Stomach (tissue), 9 donors: ENCODE measurements around the gene KIAA1217. TPM values are rescaled to one million over a fixed set of nuclear protein-coding genes. Genes with fewer than 3 reads are reported as not detected.

Experiments used
- DNase-seq, 2 donors: peaks; one replicate each; pipeline versions ENCODE4 v3.0.0 to v3.0.0-alpha.2; 2013 to 2019
- H3K27ac ChIP-seq, 5 donors: fragments of 200-600 bp in 4 of 5; sonication (generic) in 4 of 5; one replicate each; pipeline ENCODE4 v1.5.1; 2013 to 2019; ENCODE audit warnings: mild to moderate bottlenecking in 1 of 5, moderate library complexity in 1 of 5
- H3K27me3 ChIP-seq, 3 donors: fragments of 200-600 bp; sonication (generic); one replicate each; pipeline ENCODE4 v1.5.1; 2017 to 2019; ENCODE audit warnings: mixed run types in 1 of 3
- H3K36me3 ChIP-seq, 4 donors: fragments of 200-600 bp; sonication (generic); 1 replicate in 3 of 4; 2 replicates in 1 of 4; pipeline ENCODE4 v1.5.1; 2016 to 2019
- H3K4me1 ChIP-seq, 4 donors: fragments of 200-600 bp; sonication (generic); one replicate each; pipeline ENCODE4 v1.5.1; 2016 to 2019
- H3K4me3 ChIP-seq, 4 donors: fragments of 200-600 bp; sonication (generic) in 3 of 4; one replicate each; pipeline ENCODE4 v1.5.1; 2016 to 2019; ENCODE audit warnings: mild to moderate bottlenecking in 1 of 4
- H3K9me3 ChIP-seq, 4 donors: fragments of 200-600 bp; sonication (generic); one replicate each; pipeline ENCODE4 v1.5.1; 2016 to 2019
- CTCF ChIP-seq, 7 experiments: fragments of 450-650 bp in 4 of 7; fragments of 200-600 bp in 3 of 7; sonication (generic) in 3 of 7; IDR thresholded peaks; one replicate each; pipeline ENCODE4 v1.5.1; 2016 to 2019; ENCODE audit warnings: antibody characterized with exemption in 7 of 7, control low read depth in 2 of 7, mild to moderate bottlenecking in 1 of 7
- EP300 ChIP-seq: sonication (generic); formaldehyde crosslinking; IDR thresholded peaks from one replicate; pipeline ENCODE4 v1.6.1; 2017; ENCODE audit warnings: antibody characterized with exemption
- POLR2A ChIP-seq, 4 donors: fragments of 450-650 bp; IDR thresholded peaks; one replicate each; pipeline ENCODE4 v1.6.1; 2016; ENCODE audit warnings: antibody characterized with exemption in 4 of 4, control low read depth in 2 of 4, mild to moderate bottlenecking in 1 of 4, moderate library complexity in 1 of 4
- POLR2AphosphoS5 ChIP-seq, 3 donors: sonication (generic); formaldehyde crosslinking; IDR thresholded peaks; one replicate each; pipeline ENCODE4 v1.6.1; 2016; ENCODE audit warnings: antibody characterized with exemption in 3 of 3
- WGBS, 5 donors: extraction: QIAGEN DNeasy Blood & Tissue Kit in 3 of 5; methylation state at CpG; one replicate each; pipeline versions ENCODE4 v1.1.5 to v1.1.7; 2013 to 2018; 5-methylcytosine and 5-hydroxymethylcytosine counted together
- intact Hi-C: fragments of 100-400 bp; cut with DNase I; formaldehyde crosslinking; loops from one replicate; pipeline ENCODE4 v1.15.1; 2023; ENCODE audit warnings: low total_unique reads
- polyA plus RNA-seq, 3 donors: library from polyadenylated mRNA; stranded (reverse); fragments of 200-250 nt; gene quantifications; one replicate each; pipeline ENCODE4 v1.2.3, GENCODE V29; 2013
- total RNA-seq, 5 donors: library from RNA; depleted of rRNA; stranded (reverse); fragments of >200 nt; gene quantifications; one replicate each; pipeline versions ENCODE4 v1.1.0 to v1.2.3, GENCODE V29; 2014 to 2016
- donor health status: healthy with polysubstance abuse.
- donor health status: Bipolar disorder and iron deficiency.
- donor health status: healthy.

Gene KIAA1217
- total and polyA plus RNA-seq, 8 donors = 6.2 to 112 (median 24.6) TPM

GRCh38 chr10:24536636-24537035 lies 327.7 kb downstream of the KIAA1217 start:
- Histone ChIP-seq H3K4me3 (no peak overlapping the region), H3K9me3 (no peaks in the 10 kb centered on the region), H3K27me3 (no peaks in the 10 kb centered on the region), H3K36me3 (peaks cover 31 to 88% (median 85%) of the 10 kb centered on the region in 4 donors), H3K27ac (peak overlapping the region in 1 of 5 donors; percentile 16), H3K4me1 (peaks cover 0 to 4% (median 2%) of the 10 kb centered on the region in 4 donors)
- DNase-seq = peak in 1 of 2 donors; percentile 19
- TF ChIP-seq CTCF (IDR thresholded peaks at IDR 0.05) = no peak
- no peak for TF ChIP-seq EP300
- no peak for TF ChIP-seq POLR2A (IDR thresholded peaks at IDR 0.05)
- intact Hi-C loops = no loop called here
- 48 to 69% (median 65%) methylated on average over 11 of the region's 11 CpGs for WGBS, 5 donors

- H3K36me3 ChIP-seq = peaks cover 21 to 80% (median 79%) of the 10 kb centered on the region in 4 donors
- peak overlapping the region; percentile 70 to 90 (median 75) for H3K27ac ChIP-seq
- DNase-seq = peak; percentile 77 to 91
- TF ChIP-seq EP300 (no peak), POLR2A (IDR thresholded peaks at IDR 0.05) (no peak), POLR2AphosphoS5 (IDR thresholded peaks at IDR 0.05) (peak in 1 of 3 donors; percentile 74), CTCF (IDR thresholded peaks at IDR 0.05) (no peak)
- no peaks in the 10 kb centered on the region for H3K9me3 ChIP-seq
- H3K27me3 ChIP-seq = no peaks in the 10 kb centered on the region
- H3K4me1 ChIP-seq = peaks cover 4 to 17% (median 9%) of the 10 kb centered on the region in 4 donors
- no peak overlapping the region for H3K4me3 ChIP-seq
- intact Hi-C loops = no loop called here
- 34 to 62% (median 46%) methylated on average over 9 of the region's 9 CpGs for WGBS, 5 donors
Observed at GRCh38 chr10:24541239-24541753, 332.4 kb downstream of the KIAA1217 start.

GRCh38 chr10:24542314-24543270 lies 333.7 kb downstream of the KIAA1217 start:
- H3K4me1 ChIP-seq = peaks cover 4 to 17% (median 9%) of the 10 kb centered on the region in 4 donors
- DNase-seq = no peak
- no peaks in the 10 kb centered on the region for H3K9me3 ChIP-seq
- WGBS, 5 donors = 60 to 77% (median 67%) methylated on average over 14 of the region's 14 CpGs
- H3K4me3 ChIP-seq = no peak overlapping the region
- peaks cover 19 to 77% (median 69%) of the 10 kb centered on the region in 4 donors for H3K36me3 ChIP-seq
- intact Hi-C loops = no loop called here
- H3K27me3 ChIP-seq = no peaks in the 10 kb centered on the region
- TF ChIP-seq EP300 (no peak), POLR2A (IDR thresholded peaks at IDR 0.05) (no peak), CTCF (IDR thresholded peaks at IDR 0.05) (no peak), POLR2AphosphoS5 (IDR thresholded peaks at IDR 0.05) (no peak)
- H3K27ac ChIP-seq = peak overlapping the region in 4 of 5 donors; percentile 70 to 77 (median 75)

GRCh38 chr10:24544776-24545175 lies 335.8 kb downstream of the KIAA1217 start:
- H3K36me3 ChIP-seq = peaks cover 15 to 68% (median 63%) of the 10 kb centered on the region in 4 donors
- DNase-seq = peak in 1 of 2 donors; percentile 17
- H3K9me3 ChIP-seq = no peaks in the 10 kb centered on the region
- intact Hi-C loops = no loop called here
- H3K27ac ChIP-seq = no peak overlapping the region
- no peaks in the 10 kb centered on the region for H3K27me3 ChIP-seq
- no peak overlapping the region for H3K4me3 ChIP-seq
- H3K4me1 ChIP-seq = peaks cover 4 to 17% (median 9%) of the 10 kb centered on the region in 4 donors
- TF ChIP-seq EP300 = no peak
- no peak for TF ChIP-seq POLR2A (IDR thresholded peaks at IDR 0.05)
- TF ChIP-seq CTCF (IDR thresholded peaks at IDR 0.05) = no peak
- TF ChIP-seq POLR2AphosphoS5 (IDR thresholded peaks at IDR 0.05) = no peak
- WGBS, 5 donors = 90 to 94% (median 91%) methylated on average over 10 of the region's 10 CpGs
